PC-9 (cell line): ENCODE results near the gene CLPTM1.

Experiments
- EZH2 ChIP-seq: fragments of 200-600 bp; sonication (generic); IDR thresholded peaks from 2 replicates; pipeline ENCODE4 v1.8.0; 2017; ENCODE audit warnings: antibody characterized with exemption, low read depth
- TF ChIP-seq, protein P1 (sequence below): fragments of 200-600 bp; sonication (generic); conservative IDR thresholded peaks from 2 replicates; pipeline ENCODE4 v1.6.1; 2017; ENCODE audit warnings: mixed run types, antibody characterized with exemption, mild to moderate bottlenecking, moderate library complexity

DNA sequence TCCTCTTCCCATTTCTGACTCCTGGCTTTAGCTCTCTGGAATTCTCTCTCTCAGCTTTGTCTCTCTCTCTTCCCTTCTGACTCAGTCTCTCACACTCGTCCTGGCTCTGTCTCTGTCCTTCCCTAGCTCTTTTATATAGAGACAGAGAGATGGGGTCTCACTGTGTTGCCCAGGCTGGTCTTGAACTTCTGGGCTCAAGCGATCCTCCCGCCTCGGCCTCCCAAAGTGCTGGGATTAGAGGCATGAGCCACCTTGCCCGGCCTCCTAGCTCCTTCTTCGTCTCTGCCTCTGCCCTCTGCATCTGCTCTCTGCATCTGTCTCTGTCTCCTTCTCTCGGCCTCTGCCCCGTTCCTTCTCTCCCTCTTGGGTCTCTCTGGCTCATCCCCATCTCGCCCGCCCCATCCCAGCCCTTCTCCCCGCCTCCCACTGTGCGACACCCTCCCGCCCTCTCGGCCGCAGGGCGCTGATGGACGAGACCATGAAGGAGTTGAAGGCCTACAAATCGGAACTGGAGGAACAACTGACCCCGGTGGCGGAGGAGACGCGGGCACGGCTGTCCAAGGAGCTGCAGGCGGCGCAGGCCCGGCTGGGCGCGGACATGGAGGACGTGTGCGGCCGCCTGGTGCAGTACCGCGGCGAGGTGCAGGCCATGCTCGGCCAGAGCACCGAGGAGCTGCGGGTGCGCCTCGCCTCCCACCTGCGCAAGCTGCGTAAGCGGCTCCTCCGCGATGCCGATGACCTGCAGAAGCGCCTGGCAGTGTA is 46.9 kb upstream of the CLPTM1 start:
- TF ChIP-seq, protein P1, sequence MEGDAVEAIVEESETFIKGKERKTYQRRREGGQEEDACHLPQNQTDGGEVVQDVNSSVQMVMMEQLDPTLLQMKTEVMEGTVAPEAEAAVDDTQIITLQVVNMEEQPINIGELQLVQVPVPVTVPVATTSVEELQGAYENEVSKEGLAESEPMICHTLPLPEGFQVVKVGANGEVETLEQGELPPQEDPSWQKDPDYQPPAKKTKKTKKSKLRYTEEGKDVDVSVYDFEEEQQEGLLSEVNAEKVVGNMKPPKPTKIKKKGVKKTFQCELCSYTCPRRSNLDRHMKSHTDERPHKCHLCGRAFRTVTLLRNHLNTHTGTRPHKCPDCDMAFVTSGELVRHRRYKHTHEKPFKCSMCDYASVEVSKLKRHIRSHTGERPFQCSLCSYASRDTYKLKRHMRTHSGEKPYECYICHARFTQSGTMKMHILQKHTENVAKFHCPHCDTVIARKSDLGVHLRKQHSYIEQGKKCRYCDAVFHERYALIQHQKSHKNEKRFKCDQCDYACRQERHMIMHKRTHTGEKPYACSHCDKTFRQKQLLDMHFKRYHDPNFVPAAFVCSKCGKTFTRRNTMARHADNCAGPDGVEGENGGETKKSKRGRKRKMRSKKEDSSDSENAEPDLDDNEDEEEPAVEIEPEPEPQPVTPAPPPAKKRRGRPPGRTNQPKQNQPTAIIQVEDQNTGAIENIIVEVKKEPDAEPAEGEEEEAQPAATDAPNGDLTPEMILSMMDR, result no peak
- TF ChIP-seq EZH2, result no peak
